K562 (cell line): ENCODE data around the gene MICALL2. TPM values are rescaled to one million over a fixed set of nuclear protein-coding genes. Genes with fewer than 3 reads are reported as not detected.
A peak's percentile ranks its signal among the peaks of the same experiment; 100 is the strongest.

Experiments
- ARID1B ChIP-seq: fragments of 450-650 bp; IDR thresholded peaks from 2 replicates; pipeline ENCODE4 v1.6.1; 2016; ENCODE audit warnings: antibody characterized with exemption, mild to moderate bottlenecking, inconsistent platforms
- ASH1L ChIP-seq: fragments of 450-650 bp; IDR thresholded peaks from 2 replicates; pipeline ENCODE4 v1.6.1; 2018; ENCODE audit warnings: borderline replicate concordance, mild to moderate bottlenecking, low read depth; ENCODE audit not compliant: partially characterized antibody
- CREBBP ChIP-seq: IDR thresholded peaks from one replicate; pipeline ENCODE4 v1.6.1; 2012; ENCODE audit warnings: low read depth, mild to moderate bottlenecking, control low read depth, inconsistent platforms, low read length
- DEAF1 ChIP-seq: fragments of 450-650 bp; formaldehyde crosslinking; IDR thresholded peaks from 2 replicates; pipeline ENCODE4 v1.4.0; 2020; ENCODE audit warnings: mild to moderate bottlenecking, moderate library complexity
- DPF2 ChIP-seq: fragments of 450-650 bp; IDR thresholded peaks from 2 replicates; pipeline ENCODE4 v1.6.1; 2016
- FOXJ2 ChIP-seq: fragments of 200-800 bp; sonication (Bioruptor generic); IDR thresholded peaks from 2 replicates; pipeline ENCODE4 v1.6.1; 2016; ENCODE audit warnings: missing genetic modification characterization, missing compliant biosample characterization
- FOXM1 ChIP-seq, 2 experiments: fragments of 450-650 bp in 1 of 2; sonication (generic) in 1 of 2; formaldehyde crosslinking in 1 of 2; IDR thresholded peaks; 2 replicates each; pipeline versions ENCODE4 v1.6.1 to v1.9.0; 2017 to 2022; ENCODE audit warnings: low read depth in 2 of 2, mild to moderate bottlenecking in 2 of 2, missing genetic modification reagents in 1 of 2, moderate library complexity in 1 of 2
- KAT7 ChIP-seq: sonication (generic); formaldehyde crosslinking; IDR thresholded peaks from 2 replicates; pipeline ENCODE4 v1.8.0; 2022; ENCODE audit warnings: missing genetic modification reagents, mild to moderate bottlenecking, borderline replicate concordance
- KLF16 ChIP-seq: IDR thresholded peaks from 2 replicates; pipeline ENCODE4 v1.6.1; 2016; ENCODE audit warnings: antibody characterized with exemption
- PHB2 ChIP-seq: fragments of 450-650 bp; IDR thresholded peaks from 2 replicates; pipeline ENCODE4 v1.6.1; 2017; ENCODE audit warnings: low read depth
- SMARCE1 ChIP-seq: fragments of 450-650 bp; IDR thresholded peaks from 2 replicates; pipeline ENCODE4 v1.7.1; 2016; ENCODE audit warnings: mild to moderate bottlenecking
- SOX6 ChIP-seq: fragments of 450-650 bp; IDR thresholded peaks from 2 replicates; pipeline ENCODE4 v1.6.1; 2014; ENCODE audit warnings: mild to moderate bottlenecking
- ZNF707 ChIP-seq: fragments of 250-450 bp; sonication (Bioruptor Pico); conservative IDR thresholded peaks from 2 replicates; pipeline ENCODE4 v1.8.0; 2022; ENCODE audit warnings: inconsistent platforms, mild to moderate bottlenecking, moderate library complexity
- ZNF77 ChIP-seq: fragments of 250-450 bp; sonication (Bioruptor Pico); IDR thresholded peaks from 2 replicates; pipeline ENCODE4 v1.5.0; 2020
- polyA plus RNA-seq, 8 experiments: library from polyadenylated mRNA; depleted of rRNA in 4 of 8; stranded (reverse) in 5 of 8; unstranded in 3 of 8; fragments of >200 nt; fragmentation: Nextera tagmentation in 2 of 8; fragmentation: Illumina TruSeq in 1 of 8; extraction: Ambion mirVana in 2 of 8; extraction: Trizol in 1 of 8; gene quantifications; 2 replicates each; pipeline versions ENCODE4 v1.2.1 to v1.2.3, GENCODE V29; 2011 to 2014; ENCODE audit warnings: inconsistent platforms in 1 of 8, missing spikeins in 1 of 8
- total RNA-seq, 7 experiments: library from RNA; depleted of rRNA in 6 of 7; stranded (reverse); fragments of >200 nt in 6 of 7; fragmentation: Illumina TruSeq in 2 of 7; extraction: Trizol in 2 of 7; gene quantifications; 2 replicates each; pipeline versions ENCODE4 v1.2.1 to v1.2.3, GENCODE V29; 2011 to 2021; ENCODE audit warnings: low replicate concordance in 1 of 7
- TF ChIP-seq, protein P1 (sequence below): fragments of 450-650 bp; IDR thresholded peaks from 2 replicates; pipeline ENCODE4 v1.6.1; 2016
- TF ChIP-seq, protein P2 (sequence below): fragments of 450-650 bp; formaldehyde crosslinking; IDR thresholded peaks from 2 replicates; pipeline ENCODE4 v1.4.0; 2022; ENCODE audit warnings: missing genetic modification characterization
- TF ChIP-seq, protein P3 (sequence below), 2 experiments: fragments of 450-650 bp; formaldehyde crosslinking in 1 of 2; IDR thresholded peaks; 2 replicates each; pipeline versions ENCODE4 v1.4.0 to v1.6.1; 2014 to 2020; ENCODE audit warnings: mild to moderate bottlenecking in 2 of 2, borderline replicate concordance in 1 of 2, low read depth in 1 of 2

Gene MICALL2
- total and polyA plus RNA-seq, 9 of the 15 experiments (the other 6 are each of a cell fraction or from before 2014, with no cell fraction given): 1.8 to 103 (median 17.0) TPM

DNA sequence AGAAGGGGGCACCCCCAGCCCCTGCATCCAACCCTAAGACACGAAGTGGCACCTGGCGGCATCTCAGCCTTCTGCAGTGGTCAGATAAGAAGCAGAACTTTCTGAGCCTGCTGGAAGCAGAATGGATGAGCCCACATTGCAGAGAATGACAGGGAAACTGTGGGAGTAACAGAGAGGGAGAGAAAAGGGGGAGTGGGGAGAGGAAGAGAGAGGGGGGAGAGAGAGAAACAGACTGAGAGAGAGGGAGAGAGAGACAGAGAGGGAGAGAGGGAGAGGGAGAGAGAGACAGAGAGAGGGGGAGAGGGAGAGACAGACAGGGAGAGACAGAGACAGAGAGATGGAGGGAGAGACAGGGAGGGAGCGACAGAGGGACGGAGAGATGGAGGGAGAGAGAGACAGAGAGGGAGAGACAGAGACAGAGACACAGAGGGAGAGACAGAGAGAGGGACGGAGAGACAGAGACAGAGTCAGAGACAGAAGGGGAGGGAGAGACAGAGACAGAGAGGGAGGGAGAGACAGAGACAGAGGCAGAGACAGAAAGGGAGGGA, 35.9 kb downstream of the MICALL2 start (continued):
- no peak for TF ChIP-seq DEAF1 (CRISPR knock-in tag)
- TF ChIP-seq KAT7 (CRISPR knock-in tag): no peak
- TF ChIP-seq CREBBP: no peak
- TF ChIP-seq DPF2: peak; percentile 84
- peak; percentile 44; the same call in 1 of the 2 replicates for TF ChIP-seq SMARCE1
- TF ChIP-seq KLF16: no peak
- TF ChIP-seq ZNF707: no peak
- peak; percentile 26; the same call in 1 of the 2 replicates for TF ChIP-seq PHB2
- TF ChIP-seq, protein P1, sequence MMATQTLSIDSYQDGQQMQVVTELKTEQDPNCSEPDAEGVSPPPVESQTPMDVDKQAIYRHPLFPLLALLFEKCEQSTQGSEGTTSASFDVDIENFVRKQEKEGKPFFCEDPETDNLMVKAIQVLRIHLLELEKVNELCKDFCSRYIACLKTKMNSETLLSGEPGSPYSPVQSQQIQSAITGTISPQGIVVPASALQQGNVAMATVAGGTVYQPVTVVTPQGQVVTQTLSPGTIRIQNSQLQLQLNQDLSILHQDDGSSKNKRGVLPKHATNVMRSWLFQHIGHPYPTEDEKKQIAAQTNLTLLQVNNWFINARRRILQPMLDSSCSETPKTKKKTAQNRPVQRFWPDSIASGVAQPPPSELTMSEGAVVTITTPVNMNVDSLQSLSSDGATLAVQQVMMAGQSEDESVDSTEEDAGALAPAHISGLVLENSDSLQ: peak; percentile 51
- no peak for TF ChIP-seq FOXM1 (IDR thresholded peaks at IDR 0.05; ENCODE audit: low read depth)
- TF ChIP-seq FOXM1 (CRISPR knock-in tag; IDR thresholded peaks at IDR 0.05; ENCODE audit: low read depth): no peak
- TF ChIP-seq, protein P2, sequence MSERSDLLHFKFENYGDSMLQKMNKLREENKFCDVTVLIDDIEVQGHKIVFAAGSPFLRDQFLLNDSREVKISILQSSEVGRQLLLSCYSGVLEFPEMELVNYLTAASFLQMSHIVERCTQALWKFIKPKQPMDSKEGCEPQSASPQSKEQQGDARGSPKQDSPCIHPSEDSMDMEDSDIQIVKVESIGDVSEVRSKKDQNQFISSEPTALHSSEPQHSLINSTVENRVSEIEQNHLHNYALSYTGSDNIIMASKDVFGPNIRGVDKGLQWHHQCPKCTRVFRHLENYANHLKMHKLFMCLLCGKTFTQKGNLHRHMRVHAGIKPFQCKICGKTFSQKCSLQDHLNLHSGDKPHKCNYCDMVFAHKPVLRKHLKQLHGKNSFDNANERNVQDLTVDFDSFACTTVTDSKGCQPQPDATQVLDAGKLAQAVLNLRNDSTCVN (CRISPR knock-in tag): 0 out of 2 replicates have a peak, but pooled peaks have one; percentile 13
- TF ChIP-seq, protein P3, sequence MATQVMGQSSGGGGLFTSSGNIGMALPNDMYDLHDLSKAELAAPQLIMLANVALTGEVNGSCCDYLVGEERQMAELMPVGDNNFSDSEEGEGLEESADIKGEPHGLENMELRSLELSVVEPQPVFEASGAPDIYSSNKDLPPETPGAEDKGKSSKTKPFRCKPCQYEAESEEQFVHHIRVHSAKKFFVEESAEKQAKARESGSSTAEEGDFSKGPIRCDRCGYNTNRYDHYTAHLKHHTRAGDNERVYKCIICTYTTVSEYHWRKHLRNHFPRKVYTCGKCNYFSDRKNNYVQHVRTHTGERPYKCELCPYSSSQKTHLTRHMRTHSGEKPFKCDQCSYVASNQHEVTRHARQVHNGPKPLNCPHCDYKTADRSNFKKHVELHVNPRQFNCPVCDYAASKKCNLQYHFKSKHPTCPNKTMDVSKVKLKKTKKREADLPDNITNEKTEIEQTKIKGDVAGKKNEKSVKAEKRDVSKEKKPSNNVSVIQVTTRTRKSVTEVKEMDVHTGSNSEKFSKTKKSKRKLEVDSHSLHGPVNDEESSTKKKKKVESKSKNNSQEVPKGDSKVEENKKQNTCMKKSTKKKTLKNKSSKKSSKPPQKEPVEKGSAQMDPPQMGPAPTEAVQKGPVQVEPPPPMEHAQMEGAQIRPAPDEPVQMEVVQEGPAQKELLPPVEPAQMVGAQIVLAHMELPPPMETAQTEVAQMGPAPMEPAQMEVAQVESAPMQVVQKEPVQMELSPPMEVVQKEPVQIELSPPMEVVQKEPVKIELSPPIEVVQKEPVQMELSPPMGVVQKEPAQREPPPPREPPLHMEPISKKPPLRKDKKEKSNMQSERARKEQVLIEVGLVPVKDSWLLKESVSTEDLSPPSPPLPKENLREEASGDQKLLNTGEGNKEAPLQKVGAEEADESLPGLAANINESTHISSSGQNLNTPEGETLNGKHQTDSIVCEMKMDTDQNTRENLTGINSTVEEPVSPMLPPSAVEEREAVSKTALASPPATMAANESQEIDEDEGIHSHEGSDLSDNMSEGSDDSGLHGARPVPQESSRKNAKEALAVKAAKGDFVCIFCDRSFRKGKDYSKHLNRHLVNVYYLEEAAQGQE (IDR thresholded peaks at IDR 0.05; ENCODE audit: borderline replicate concordance): no peak
- TF ChIP-seq, protein P3 (CRISPR knock-in tag; IDR thresholded peaks at IDR 0.05; ENCODE audit: low read depth): no peak
- TF ChIP-seq ARID1B: peak; percentile 81
- peak; percentile 42 for TF ChIP-seq ASH1L
- TF ChIP-seq SOX6: no peak
- TF ChIP-seq FOXJ2 (tag): no peak
- no peak for TF ChIP-seq ZNF77 (CRISPR knock-in tag)
